GM18861 (cell line): ENCODE data around the gene WBP1.

Experiments
- ATAC-seq: cut with Tn5 transposase; IDR thresholded peaks from one replicate; pipeline ENCODE4 v1.9.1; 2021; ENCODE audit not compliant: unreplicated experiment

The WBP1 gene

GRCh38 chr2:74501335-74502071 lies 43.3 kb downstream of the WBP1 start:
- no peak for ATAC-seq

- ATAC-seq = no peak
These were observed 44.0 kb downstream of the WBP1 start for GRCh38 chr2:74502147-74502719.

- peak; percentile 45 for ATAC-seq
These were observed 44.7 kb downstream of the WBP1 start for GRCh38 chr2:74502720-74503505.

GRCh38 chr2:74503506-74504475 lies 45.6 kb downstream of the WBP1 start:
- no peak for ATAC-seq

GRCh38 chr2:74504591-74504990 lies 46.4 kb downstream of the WBP1 start:
- no peak for ATAC-seq

DNA sequence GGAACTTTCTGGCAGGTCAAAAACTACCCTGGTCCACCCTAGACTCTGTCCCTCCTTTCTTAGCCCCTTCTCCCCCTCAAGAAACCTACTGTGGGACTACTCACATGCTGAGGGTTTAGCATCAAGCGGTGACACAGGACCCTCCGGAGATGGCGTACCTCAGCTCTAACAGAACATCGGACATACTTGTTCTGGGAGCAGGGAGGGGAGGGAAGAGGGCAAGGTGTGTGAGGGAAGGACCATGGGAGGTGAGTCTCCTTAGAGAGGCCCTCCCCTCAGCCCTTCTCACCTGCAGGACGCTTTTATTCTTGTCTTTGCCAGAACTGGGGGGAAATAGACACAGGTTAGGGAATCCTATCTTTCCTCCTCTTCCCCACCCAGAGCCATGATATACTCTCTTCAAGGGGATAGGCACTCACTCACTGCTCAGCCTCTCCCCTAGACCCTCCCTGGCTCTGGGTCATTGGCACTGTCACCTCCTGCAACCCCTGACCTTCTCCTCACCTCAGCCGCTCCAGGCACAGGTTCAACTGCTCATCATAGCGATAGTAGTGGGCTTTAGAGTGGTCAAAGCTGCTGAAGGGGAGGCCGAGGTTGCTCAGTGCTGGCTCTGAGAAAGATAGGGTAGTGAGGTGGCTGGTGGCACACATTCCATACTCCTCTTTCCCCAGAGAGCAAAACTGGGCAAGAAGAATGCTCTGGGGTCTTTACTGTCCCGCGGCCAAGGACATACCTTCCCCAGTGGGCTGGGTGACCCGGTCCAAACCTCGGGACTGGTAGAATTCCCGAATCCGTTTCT lies 47.4 kb downstream of the WBP1 start:
- ATAC-seq = no peak

- peak; percentile 80 for ATAC-seq
These were observed 49.1 kb downstream of the WBP1 start, which contains the start of gene PCGF1 for GRCh38 chr2:74507145-74507925. PCGF1 (minus strand) TSS chr2:74507695; CDS start chr2:74507668, 27 bp downstream.

DNA sequence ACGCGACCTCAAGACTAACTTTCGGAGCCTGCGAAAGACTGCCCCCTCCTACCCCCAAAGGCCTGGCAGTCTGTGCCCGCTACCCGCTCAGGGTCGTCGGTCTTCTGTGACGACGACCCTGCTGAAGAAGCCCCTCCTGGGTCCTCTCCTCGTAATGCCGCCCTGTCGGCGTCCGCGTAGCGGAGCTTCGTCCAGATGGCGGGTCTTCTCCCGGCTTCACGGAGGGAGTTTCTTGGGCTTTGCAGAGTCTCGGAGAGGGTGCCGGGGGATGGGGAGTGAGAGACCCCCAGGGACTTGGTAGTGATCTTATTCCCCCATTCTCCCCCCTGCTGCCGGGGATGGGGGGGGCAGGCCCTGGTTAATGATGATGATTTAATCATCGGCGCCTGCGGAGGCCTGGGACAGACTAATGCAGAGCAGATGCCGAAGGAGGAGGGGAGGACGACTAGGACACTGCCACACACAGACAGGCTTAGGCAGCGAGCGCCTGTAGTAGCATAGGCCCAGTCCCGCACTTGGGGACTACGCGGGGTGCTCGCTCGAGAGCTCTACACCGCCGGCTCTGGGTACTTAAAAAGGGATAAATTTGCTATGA lies 49.8 kb downstream of the WBP1 start:
- peak; percentile 3 for ATAC-seq

- ATAC-seq = no peak
These were observed 52.0 kb downstream of the WBP1 start for GRCh38 chr2:74510272-74510671.
